Measurements from ENCODE around the gene DAO.

DAO gene

DNA sequence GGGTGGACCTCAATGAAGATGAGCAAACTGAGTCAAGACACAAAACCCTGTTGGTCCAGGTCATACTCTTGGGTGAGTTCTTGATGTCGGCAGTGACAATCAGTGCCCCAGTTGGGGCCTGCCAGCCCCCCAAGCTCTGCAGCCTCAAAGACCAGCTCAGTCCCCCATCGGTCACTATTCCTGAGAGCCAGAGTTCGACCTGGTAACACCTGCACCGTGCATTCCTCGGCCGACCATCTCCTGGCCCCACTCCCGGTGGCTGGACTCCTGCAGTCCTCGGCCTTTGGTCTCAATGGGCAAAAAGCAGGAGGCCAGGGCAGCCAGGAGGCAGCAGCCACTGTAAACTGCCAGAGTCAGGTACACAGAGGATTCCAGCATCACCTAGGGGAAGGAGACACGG lies 32.5 kb downstream of the DAO start:
- TF ChIP-seq, protein P1, sequence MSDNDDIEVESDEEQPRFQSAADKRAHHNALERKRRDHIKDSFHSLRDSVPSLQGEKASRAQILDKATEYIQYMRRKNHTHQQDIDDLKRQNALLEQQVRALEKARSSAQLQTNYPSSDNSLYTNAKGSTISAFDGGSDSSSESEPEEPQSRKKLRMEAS (IDR thresholded peaks at IDR 0.05; ENCODE audit: low read depth, low read length), result no peak
- TF ChIP-seq, protein P2, sequence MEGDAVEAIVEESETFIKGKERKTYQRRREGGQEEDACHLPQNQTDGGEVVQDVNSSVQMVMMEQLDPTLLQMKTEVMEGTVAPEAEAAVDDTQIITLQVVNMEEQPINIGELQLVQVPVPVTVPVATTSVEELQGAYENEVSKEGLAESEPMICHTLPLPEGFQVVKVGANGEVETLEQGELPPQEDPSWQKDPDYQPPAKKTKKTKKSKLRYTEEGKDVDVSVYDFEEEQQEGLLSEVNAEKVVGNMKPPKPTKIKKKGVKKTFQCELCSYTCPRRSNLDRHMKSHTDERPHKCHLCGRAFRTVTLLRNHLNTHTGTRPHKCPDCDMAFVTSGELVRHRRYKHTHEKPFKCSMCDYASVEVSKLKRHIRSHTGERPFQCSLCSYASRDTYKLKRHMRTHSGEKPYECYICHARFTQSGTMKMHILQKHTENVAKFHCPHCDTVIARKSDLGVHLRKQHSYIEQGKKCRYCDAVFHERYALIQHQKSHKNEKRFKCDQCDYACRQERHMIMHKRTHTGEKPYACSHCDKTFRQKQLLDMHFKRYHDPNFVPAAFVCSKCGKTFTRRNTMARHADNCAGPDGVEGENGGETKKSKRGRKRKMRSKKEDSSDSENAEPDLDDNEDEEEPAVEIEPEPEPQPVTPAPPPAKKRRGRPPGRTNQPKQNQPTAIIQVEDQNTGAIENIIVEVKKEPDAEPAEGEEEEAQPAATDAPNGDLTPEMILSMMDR (IDR thresholded peaks at IDR 0.05; ENCODE audit: low read depth, low read length), result no peak
- TF ChIP-seq MYC (IDR thresholded peaks at IDR 0.05; ENCODE audit: low read depth, low read length), result no peak
- TF ChIP-seq POLR2A (IDR thresholded peaks at IDR 0.05; ENCODE audit: extremely low read depth, insufficient read length), result no peak
- H3K4me3 ChIP-seq (ENCODE audit: low read depth, low read length), result no peak overlapping the region
- no peak for DNase-seq (ENCODE audit: low read depth)

DNA sequence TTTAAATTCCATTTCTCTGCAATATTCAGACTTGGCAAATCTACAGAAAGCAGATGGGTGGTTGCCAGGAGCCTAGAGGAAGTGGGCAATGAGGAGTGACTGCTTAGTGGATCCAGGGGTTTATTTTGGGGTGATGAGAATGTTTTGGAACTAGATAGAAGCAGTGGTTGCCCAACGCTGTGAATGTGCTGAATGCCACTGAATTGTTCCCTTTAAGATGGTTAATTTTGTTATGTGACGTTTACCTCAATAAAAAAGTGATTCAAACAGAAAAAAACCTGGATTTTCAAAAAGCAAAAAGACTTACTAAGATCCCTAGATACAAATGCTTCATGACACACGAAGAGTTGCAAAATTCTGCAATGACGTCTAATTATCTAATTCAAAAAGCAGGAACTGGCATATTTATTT lies 34.2 kb downstream of the DAO start:
- peak; percentile 27 for DNase-seq (ENCODE audit: low read depth)

DNA sequence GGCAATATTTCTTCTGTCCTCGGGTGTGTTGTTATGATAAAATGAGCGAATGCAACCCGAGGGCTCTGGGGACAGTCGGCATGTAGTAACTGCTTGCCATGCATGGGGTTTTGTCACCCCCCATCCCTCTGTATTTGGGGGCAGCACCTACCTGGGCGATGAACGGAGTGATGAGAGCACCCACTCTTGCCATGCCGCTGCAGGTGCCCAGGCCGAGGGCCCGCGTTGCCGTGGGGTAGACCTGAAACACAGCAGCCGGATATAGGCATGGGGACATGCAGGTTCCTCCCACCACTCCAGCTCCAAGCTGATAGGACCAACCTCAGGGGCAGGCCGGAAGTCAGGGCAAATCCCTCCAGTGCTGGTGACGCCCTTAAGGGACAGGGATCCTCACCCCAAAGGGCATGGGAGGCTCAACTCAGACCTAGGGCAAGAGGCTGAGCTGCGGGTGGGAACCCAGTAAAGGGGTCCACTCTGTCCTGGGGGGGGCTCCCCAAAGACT lies 35.8 kb downstream of the DAO start:
- DNase-seq (ENCODE audit: low read depth), result no peak
- TF ChIP-seq, protein P2 (IDR thresholded peaks at IDR 0.05; ENCODE audit: low read depth, low read length), result no peak
- TF ChIP-seq MYC (IDR thresholded peaks at IDR 0.05; ENCODE audit: low read depth, low read length) (no peak), POLR2A (IDR thresholded peaks at IDR 0.05; ENCODE audit: extremely low read depth, insufficient read length) (no peak)
- TF ChIP-seq, protein P1 (IDR thresholded peaks at IDR 0.05; ENCODE audit: low read depth, low read length), result no peak
- no peak overlapping the region for H3K4me3 ChIP-seq (ENCODE audit: low read depth, low read length)

More for the DNA sequence above, 34.2 kb downstream of the DAO start:
- H3K4me3 ChIP-seq (ENCODE audit: low read depth, low read length), result no peak overlapping the region
- no peak for TF ChIP-seq POLR2A (IDR thresholded peaks at IDR 0.05; ENCODE audit: extremely low read depth, insufficient read length)
- TF ChIP-seq, protein P2 (IDR thresholded peaks at IDR 0.05; ENCODE audit: low read depth, low read length), result no peak
- TF ChIP-seq, protein P1 (IDR thresholded peaks at IDR 0.05; ENCODE audit: low read depth, low read length), result no peak
- no peak for TF ChIP-seq MYC (IDR thresholded peaks at IDR 0.05; ENCODE audit: low read depth, low read length)

DNA sequence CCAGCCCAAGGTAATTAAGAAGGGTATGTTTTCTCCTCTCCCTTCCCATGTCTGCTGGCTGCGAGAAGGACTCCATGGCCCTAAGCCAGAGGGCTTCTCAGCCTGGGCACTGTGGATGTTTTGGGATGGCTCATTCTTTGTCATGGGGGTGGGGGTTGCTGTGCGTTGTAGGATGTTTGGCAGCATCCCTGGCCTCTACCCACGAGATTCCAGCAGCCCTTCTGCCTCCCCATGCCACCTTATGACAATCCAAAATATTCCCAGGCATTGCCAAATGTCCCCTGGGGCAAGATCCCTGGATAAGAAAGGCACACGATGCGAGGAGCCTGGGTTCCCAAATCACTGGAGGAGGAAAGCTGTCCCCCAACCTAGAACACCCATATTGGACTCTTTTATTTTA lies 36.4 kb downstream of the DAO start:
- TF ChIP-seq MYC (IDR thresholded peaks at IDR 0.05; ENCODE audit: low read depth, low read length) (no peak), POLR2A (IDR thresholded peaks at IDR 0.05; ENCODE audit: extremely low read depth, insufficient read length) (no peak)
- TF ChIP-seq, protein P2 (IDR thresholded peaks at IDR 0.05; ENCODE audit: low read depth, low read length), result no peak
- TF ChIP-seq, protein P1 (IDR thresholded peaks at IDR 0.05; ENCODE audit: low read depth, low read length), result no peak
- no peak overlapping the region for H3K4me3 ChIP-seq (ENCODE audit: low read depth, low read length)
- DNase-seq (ENCODE audit: low read depth), result no peak

DNA sequence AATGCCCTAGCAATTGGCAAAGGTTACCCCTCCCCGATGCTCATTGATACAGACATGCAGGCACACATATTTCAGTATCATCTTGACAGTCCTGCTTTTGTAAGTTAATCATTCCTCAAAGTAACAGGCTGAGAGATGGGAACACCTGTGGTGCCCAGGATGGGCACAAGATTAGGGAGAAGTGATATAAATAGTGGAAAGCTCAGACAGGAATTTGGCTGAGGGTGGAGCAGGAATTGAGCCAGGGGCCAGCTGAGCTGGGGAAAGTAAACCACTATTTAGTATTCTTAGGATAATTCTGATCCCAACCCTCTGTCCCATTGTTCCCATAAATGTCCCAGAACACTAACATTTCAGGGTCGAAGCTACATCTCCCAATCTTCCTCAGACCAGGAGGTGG lies 38.3 kb downstream of the DAO start:
- TF ChIP-seq POLR2A (IDR thresholded peaks at IDR 0.05; ENCODE audit: extremely low read depth, insufficient read length) (no peak), MYC (IDR thresholded peaks at IDR 0.05; ENCODE audit: low read depth, low read length) (no peak)
- TF ChIP-seq, protein P1 (IDR thresholded peaks at IDR 0.05; ENCODE audit: low read depth, low read length), result no peak
- TF ChIP-seq, protein P2 (IDR thresholded peaks at IDR 0.05; ENCODE audit: low read depth, low read length), result no peak

More for the DNA sequence above, 38.3 kb downstream of the DAO start:
- no peak overlapping the region for H3K4me3 ChIP-seq (ENCODE audit: low read depth, low read length)
- no peak for DNase-seq (ENCODE audit: low read depth)
